Measurements from ENCODE around the gene PET100.
A peak's percentile ranks its signal among the peaks of the same experiment; 100 is the strongest.

The PET100 gene

GRCh38 chr19:7603919-7604318 lies 25.7 kb upstream of the PET100 start:
- H3K4me3 ChIP-seq (replicated peaks; ENCODE audit: insufficient read depth, low read length): no peak overlapping the region
- no peak overlapping the region for H3K27ac ChIP-seq (replicated peaks)
- TF ChIP-seq REST (IDR thresholded peaks at IDR 0.05; ENCODE audit: insufficient replicate concordance, low read depth): no peak
- peaks cover 6% of the 10 kb centered on the region for H3K27me3 ChIP-seq (ENCODE audit: insufficient read depth, poor library complexity, severe bottlenecking)
- DNase-seq (ENCODE audit: low read depth in 1 of 2, low spot score in 1 of 2): no peak

GRCh38 chr19:7605490-7606222 lies 23.9 kb upstream of the PET100 start:
- H3K4me3 ChIP-seq (replicated peaks; ENCODE audit: insufficient read depth, low read length): no peak overlapping the region
- H3K27ac ChIP-seq (replicated peaks): no peak overlapping the region
- DNase-seq (ENCODE audit: low read depth in 1 of 2, low spot score in 1 of 2): peak; percentile 43 to 58
- TF ChIP-seq SPI1 (IDR thresholded peaks at IDR 0.05; ENCODE audit: borderline replicate concordance, low read depth): no peak
- peaks cover 6% of the 10 kb centered on the region for H3K27me3 ChIP-seq (ENCODE audit: insufficient read depth, poor library complexity, severe bottlenecking)

- TF ChIP-seq SPI1 (IDR thresholded peaks at IDR 0.05; ENCODE audit: borderline replicate concordance, low read depth) (no peak), POLR2AphosphoS5 (IDR thresholded peaks at IDR 0.05; ENCODE audit: low read depth) (no peak), REST (IDR thresholded peaks at IDR 0.05; ENCODE audit: insufficient replicate concordance, low read depth) (no peak), GABPA (IDR thresholded peaks at IDR 0.05; ENCODE audit: low read depth) (no peak), CTCF (IDR thresholded peaks at IDR 0.05; ENCODE audit: insufficient read depth, low read length) (no peak)
- no peak overlapping the region for H3K4me3 ChIP-seq (replicated peaks; ENCODE audit: insufficient read depth, low read length)
These were observed 23.3 kb upstream of the PET100 start for GRCh38 chr19:7606289-7606688.

GRCh38 chr19:7607212-7607873 lies 22.2 kb upstream of the PET100 start:
- no peak for DNase-seq (ENCODE audit: low read depth in 1 of 2, low spot score in 1 of 2)
- Histone ChIP-seq H3K27me3 (ENCODE audit: insufficient read depth, poor library complexity, severe bottlenecking) (peaks cover 6% of the 10 kb centered on the region), H3K27ac (replicated peaks) (no peak overlapping the region), H3K4me3 (replicated peaks; ENCODE audit: insufficient read depth, low read length) (no peak overlapping the region)
- TF ChIP-seq POLR2AphosphoS5 (IDR thresholded peaks at IDR 0.05; ENCODE audit: low read depth) (no peak), REST (IDR thresholded peaks at IDR 0.05; ENCODE audit: insufficient replicate concordance, low read depth) (no peak), GABPA (IDR thresholded peaks at IDR 0.05; ENCODE audit: low read depth) (no peak), CTCF (IDR thresholded peaks at IDR 0.05; ENCODE audit: insufficient read depth, low read length) (no peak), SPI1 (IDR thresholded peaks at IDR 0.05; ENCODE audit: borderline replicate concordance, low read depth) (no peak)

More at GRCh38 chr19:7606289-7606688, 23.3 kb upstream of the PET100 start:
- Histone ChIP-seq H3K27ac (replicated peaks) (no peak overlapping the region), H3K27me3 (ENCODE audit: insufficient read depth, poor library complexity, severe bottlenecking) (peaks cover 6% of the 10 kb centered on the region)
- no peak for DNase-seq (ENCODE audit: low read depth in 1 of 2, low spot score in 1 of 2)
